Measurements from ENCODE around the gene LRP5. TPM values are rescaled to one million over a fixed set of nuclear protein-coding genes. Genes with fewer than 3 reads are reported as not detected.

The LRP5 gene
- polyA plus RNA-seq, 3 donors, result 0.23 to 0.29 TPM; not detected in 1

DNA sequence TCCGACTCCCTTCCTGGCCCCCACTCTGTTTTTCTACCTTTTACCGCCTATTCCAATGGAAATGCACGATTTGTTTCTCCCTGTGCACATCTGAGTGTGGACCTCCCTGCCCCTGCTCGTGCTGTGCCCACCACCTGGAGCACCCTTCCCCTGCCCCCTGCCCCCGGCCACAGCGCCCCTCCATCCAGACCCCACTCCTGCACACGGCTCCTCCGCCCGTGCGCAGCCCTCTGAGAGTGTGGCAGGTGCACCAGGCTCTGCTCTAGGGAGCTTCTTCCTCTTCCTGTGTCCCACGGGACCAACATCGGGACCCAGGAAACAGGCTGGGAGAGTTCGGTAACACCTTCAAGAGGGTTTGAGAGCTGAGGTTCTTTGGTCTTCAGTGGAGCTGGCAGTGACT, 62.9 kb downstream of the LRP5 start:
- peaks cover 41% of the 10 kb centered on the region for H3K4me1 Mint-ChIP-seq
- Histone ChIP-seq H3K27me3 (ENCODE audit: control insufficient read depth in 2 of 2, insufficient read depth in 2 of 2, low read length in 2 of 2) (peaks cover 0 to 20% of the 10 kb centered on the region in 2 donors), H3K36me3 (replicated peaks in 1 of 2; ENCODE audit: control insufficient read depth in 1 of 2, insufficient read depth in 2 of 2, low read length in 2 of 2) (no peaks in the 10 kb centered on the region), H3K4me3 (replicated peaks in 1 of 3; ENCODE audit: low read depth in 2 of 3, low read length in 3 of 3) (no peak overlapping the region), H3K4me1 (ENCODE audit: control insufficient read depth in 1 of 2, insufficient read depth in 2 of 2, low read length in 2 of 2) (peaks cover 31 to 34% of the 10 kb centered on the region in 2 donors), H3K9me3 (replicated peaks in 1 of 2; ENCODE audit: control insufficient read depth in 1 of 2, insufficient read depth in 1 of 2, low read length in 2 of 2) (no peaks in the 10 kb centered on the region), H3K9ac (ENCODE audit: insufficient read depth, low read length, poor library complexity, severe bottlenecking) (no peak overlapping the region), H3K79me2 (ENCODE audit: insufficient read depth, low read length) (no peaks in the 10 kb centered on the region), H3K27ac (ENCODE audit: low read depth in 1 of 2, low read length in 2 of 2) (no peak overlapping the region), H4K20me1 (ENCODE audit: insufficient read depth, low read length) (no peaks in the 10 kb centered on the region), H3K4me2 (replicated peaks; ENCODE audit: extremely low read depth, low read length, poor library complexity, severe bottlenecking) (no peak overlapping the region), H2AFZ (ENCODE audit: insufficient read depth, low read depth, low read length, poor library complexity, severe bottlenecking) (no peak overlapping the region)
- intact Hi-C loops (cut with micrococcal nuclease), result no loop called here
- H3K36me3 Mint-ChIP-seq, result peaks cover 5 to 7% of the 10 kb centered on the region in 2 donors
- TF ChIP-seq, protein P1, sequence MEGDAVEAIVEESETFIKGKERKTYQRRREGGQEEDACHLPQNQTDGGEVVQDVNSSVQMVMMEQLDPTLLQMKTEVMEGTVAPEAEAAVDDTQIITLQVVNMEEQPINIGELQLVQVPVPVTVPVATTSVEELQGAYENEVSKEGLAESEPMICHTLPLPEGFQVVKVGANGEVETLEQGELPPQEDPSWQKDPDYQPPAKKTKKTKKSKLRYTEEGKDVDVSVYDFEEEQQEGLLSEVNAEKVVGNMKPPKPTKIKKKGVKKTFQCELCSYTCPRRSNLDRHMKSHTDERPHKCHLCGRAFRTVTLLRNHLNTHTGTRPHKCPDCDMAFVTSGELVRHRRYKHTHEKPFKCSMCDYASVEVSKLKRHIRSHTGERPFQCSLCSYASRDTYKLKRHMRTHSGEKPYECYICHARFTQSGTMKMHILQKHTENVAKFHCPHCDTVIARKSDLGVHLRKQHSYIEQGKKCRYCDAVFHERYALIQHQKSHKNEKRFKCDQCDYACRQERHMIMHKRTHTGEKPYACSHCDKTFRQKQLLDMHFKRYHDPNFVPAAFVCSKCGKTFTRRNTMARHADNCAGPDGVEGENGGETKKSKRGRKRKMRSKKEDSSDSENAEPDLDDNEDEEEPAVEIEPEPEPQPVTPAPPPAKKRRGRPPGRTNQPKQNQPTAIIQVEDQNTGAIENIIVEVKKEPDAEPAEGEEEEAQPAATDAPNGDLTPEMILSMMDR (IDR thresholded peaks at IDR 0.05), result no peak
- no peak for DNase-seq
- H3K4me3 Mint-ChIP-seq, result no peak overlapping the region
- H3K27ac Mint-ChIP-seq, result no peak overlapping the region
- 99% methylated on average over 10 of the region's 13 CpGs for WGBS (ENCODE audit: insufficient coverage)
- H3K9me3 Mint-ChIP-seq, result peaks cover 0 to 9% (median 4%) of the 10 kb centered on the region in 7 donors
- H3K27me3 Mint-ChIP-seq (ENCODE audit: low read depth in 3 of 3), result peaks cover 34 to 51% (median 37%) of the 10 kb centered on the region in 3 donors

DNA sequence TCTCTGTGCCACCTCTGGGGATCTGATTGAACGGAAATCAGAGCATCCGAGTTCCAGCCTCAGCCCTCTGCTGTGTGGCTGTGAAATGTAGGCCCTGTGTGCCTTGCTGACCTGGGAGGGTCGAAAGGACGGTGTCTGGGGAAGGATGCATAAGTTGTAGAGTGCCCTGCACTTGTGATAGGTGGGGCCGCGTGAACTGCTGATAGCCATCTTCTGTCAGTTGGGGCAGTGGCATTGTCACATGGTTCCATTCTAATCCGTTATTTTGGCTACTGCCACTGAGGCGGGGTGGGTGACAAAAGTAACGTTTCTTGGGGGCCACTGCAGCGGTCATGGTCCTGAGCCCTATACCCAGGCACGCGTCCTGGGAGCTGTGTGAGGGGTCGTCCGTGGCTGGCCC, 63.4 kb downstream of the LRP5 start:
- Histone ChIP-seq H3K4me3 (replicated peaks in 1 of 3; ENCODE audit: low read depth in 2 of 3, low read length in 3 of 3) (no peak overlapping the region), H3K4me1 (ENCODE audit: control insufficient read depth in 1 of 2, insufficient read depth in 2 of 2, low read length in 2 of 2) (peaks cover 31 to 34% of the 10 kb centered on the region in 2 donors), H3K79me2 (ENCODE audit: insufficient read depth, low read length) (no peaks in the 10 kb centered on the region), H4K20me1 (ENCODE audit: insufficient read depth, low read length) (no peaks in the 10 kb centered on the region), H2AFZ (ENCODE audit: insufficient read depth, low read depth, low read length, poor library complexity, severe bottlenecking) (no peak overlapping the region), H3K4me2 (replicated peaks; ENCODE audit: extremely low read depth, low read length, poor library complexity, severe bottlenecking) (no peak overlapping the region), H3K9me3 (replicated peaks in 1 of 2; ENCODE audit: control insufficient read depth in 1 of 2, insufficient read depth in 1 of 2, low read length in 2 of 2) (no peaks in the 10 kb centered on the region), H3K9ac (ENCODE audit: insufficient read depth, low read length, poor library complexity, severe bottlenecking) (no peak overlapping the region), H3K27ac (ENCODE audit: low read depth in 1 of 2, low read length in 2 of 2) (no peak overlapping the region), H3K36me3 (replicated peaks in 1 of 2; ENCODE audit: control insufficient read depth in 1 of 2, insufficient read depth in 2 of 2, low read length in 2 of 2) (no peaks in the 10 kb centered on the region), H3K27me3 (ENCODE audit: control insufficient read depth in 2 of 2, insufficient read depth in 2 of 2, low read length in 2 of 2) (peaks cover 0 to 20% of the 10 kb centered on the region in 2 donors)
- WGBS (ENCODE audit: insufficient coverage), result 98% methylated on average over 8 of the region's 14 CpGs
- Mint-ChIP-seq H3K27me3 (ENCODE audit: low read depth in 3 of 3) (peaks cover 35 to 56% (median 41%) of the 10 kb centered on the region in 3 donors), H3K27ac (no peak overlapping the region), H3K4me3 (no peak overlapping the region), H3K4me1 (peaks cover 41% of the 10 kb centered on the region), H3K36me3 (peaks cover 5 to 7% of the 10 kb centered on the region in 2 donors), H3K9me3 (peaks cover 0 to 9% (median 4%) of the 10 kb centered on the region in 7 donors)
- TF ChIP-seq, protein P1 (IDR thresholded peaks at IDR 0.05), result no peak
- DNase-seq, result no peak
- intact Hi-C loops (cut with micrococcal nuclease), result no loop called here

Measured in CD14-positive monocyte (primary cell).